DND-41 (cell line): Measurements from ENCODE around the gene FBXO11.

Experiments
- ATAC-seq: fragments of 200-7000 bp; cut with Tn5 transposase; 3 replicates; pipeline ENCODE4 v1.9.1; 2021; ENCODE audit warnings: low read depth; ENCODE audit not compliant: insufficient read depth
- DNase-seq: peaks from one replicate; pipeline ENCODE4 v3.0.0-alpha.2; 2020
- H2AFZ ChIP-seq: 2 replicates; pipeline ENCODE4 v1.6.0; 2012; ENCODE audit warnings: low read depth, low read length
- H3K27ac ChIP-seq: 2 replicates; pipeline ENCODE4 v1.5.1; 2012; ENCODE audit warnings: low read length, inconsistent platforms
- H3K27me3 ChIP-seq: fragments of 200-600 bp; sonication (generic); 2 replicates; pipeline ENCODE4 v1.6.0; 2012; ENCODE audit warnings: low read length, mild to moderate bottlenecking, inconsistent platforms; ENCODE audit not compliant: insufficient read depth, poor library complexity
- H3K36me3 ChIP-seq: 2 replicates; pipeline ENCODE4 v1.5.1; 2012; ENCODE audit warnings: low read length, inconsistent platforms; ENCODE audit not compliant: insufficient read depth
- H3K4me1 ChIP-seq: 2 replicates; pipeline ENCODE4 v1.5.1; 2012; ENCODE audit warnings: mild to moderate bottlenecking, low read length; ENCODE audit not compliant: insufficient read depth
- H3K4me2 ChIP-seq: 2 replicates; pipeline ENCODE4 v1.6.0; 2012; ENCODE audit warnings: mild to moderate bottlenecking, moderate library complexity, low read length, inconsistent platforms; ENCODE audit not compliant: insufficient read depth
- H3K4me3 ChIP-seq, 2 experiments: fragments of 200-600 bp in 1 of 2; shearing (Covaris generic) in 1 of 2; 2 replicates each; pipeline ENCODE4 v1.5.1; 2012 to 2016; ENCODE audit warnings: inconsistent platforms in 2 of 2, low read length in 2 of 2, mild to moderate bottlenecking in 2 of 2, low read depth in 1 of 2, moderate library complexity in 1 of 2
- H3K79me2 ChIP-seq: 2 replicates; pipeline ENCODE4 v1.6.0; 2012; ENCODE audit warnings: low read length, inconsistent platforms; ENCODE audit not compliant: insufficient read depth
- H3K9ac ChIP-seq: 2 replicates; pipeline ENCODE4 v1.6.0; 2012; ENCODE audit warnings: low read depth, mild to moderate bottlenecking, inconsistent platforms, low read length, moderate library complexity
- H3K9me3 ChIP-seq: 2 replicates; pipeline ENCODE4 v1.5.1; 2012; ENCODE audit warnings: low read length, moderate library complexity, mild to moderate bottlenecking, inconsistent platforms; ENCODE audit not compliant: insufficient read depth, severe bottlenecking
- H4K20me1 ChIP-seq: 2 replicates; pipeline ENCODE4 v1.6.0; 2012; ENCODE audit warnings: low read length; ENCODE audit not compliant: insufficient read depth
- CTCF ChIP-seq: IDR thresholded peaks from 2 replicates; pipeline ENCODE4 v1.5.1; 2012; ENCODE audit warnings: borderline replicate concordance, low read length, moderate library complexity, mild to moderate bottlenecking; ENCODE audit not compliant: poor library complexity, severe bottlenecking; ENCODE audit errors: extremely low read depth
- EZH2 ChIP-seq: IDR thresholded peaks from 3 replicates; pipeline ENCODE4 v1.6.1; 2012; ENCODE audit warnings: borderline replicate concordance, low read depth, mild to moderate bottlenecking, moderate library complexity, low read length, inconsistent platforms; ENCODE audit not compliant: severe bottlenecking

Gene FBXO11

GRCh38 chr2:47799031-47799609 is 107.2 kb downstream of the FBXO11 start:
- Histone ChIP-seq H3K9ac (no peak overlapping the region), H3K4me1 (no peaks in the 10 kb centered on the region), H3K4me2 (no peak overlapping the region), H4K20me1 (peaks cover 82% of the 10 kb centered on the region), H3K27me3 (no peaks in the 10 kb centered on the region), H3K79me2 (peaks cover 95% of the 10 kb centered on the region), H3K27ac (no peak overlapping the region), H3K4me3 (no peak overlapping the region), H3K36me3 (peaks cover 97% of the 10 kb centered on the region), H2AFZ (no peak overlapping the region), H3K9me3 (no peaks in the 10 kb centered on the region)
- TF ChIP-seq CTCF (no peak), EZH2 (no peak)
- ATAC-seq (no peak), DNase-seq (no peak)

GRCh38 chr2:47798631-47799030 is 107.7 kb downstream of the FBXO11 start:
- no peaks in the 10 kb centered on the region for H3K27me3 ChIP-seq
- H3K4me3 ChIP-seq, result no peak overlapping the region
- no peaks in the 10 kb centered on the region for H3K9me3 ChIP-seq
- H3K79me2 ChIP-seq, result peaks cover 98% of the 10 kb centered on the region
- ATAC-seq, result no peak
- H3K27ac ChIP-seq, result no peak overlapping the region
- H4K20me1 ChIP-seq, result peaks cover 82% of the 10 kb centered on the region
- no peak for DNase-seq
- peaks cover 94% of the 10 kb centered on the region for H3K36me3 ChIP-seq
- H3K9ac ChIP-seq, result no peak overlapping the region
- H3K4me2 ChIP-seq, result no peak overlapping the region
- no peak overlapping the region for H2AFZ ChIP-seq
- H3K4me1 ChIP-seq, result no peaks in the 10 kb centered on the region
- TF ChIP-seq EZH2 (no peak), CTCF (no peak)

- TF ChIP-seq EZH2 (no peak), CTCF (no peak)
- H3K4me3 ChIP-seq, result no peak overlapping the region
- H3K36me3 ChIP-seq, result peaks cover 87% of the 10 kb centered on the region
- H3K27ac ChIP-seq, result no peak overlapping the region
- no peak for DNase-seq
- no peak overlapping the region for H3K4me2 ChIP-seq
- H3K9me3 ChIP-seq, result no peaks in the 10 kb centered on the region
- no peak overlapping the region for H2AFZ ChIP-seq
- ATAC-seq, result no peak
- no peaks in the 10 kb centered on the region for H3K4me1 ChIP-seq
- H3K27me3 ChIP-seq, result no peaks in the 10 kb centered on the region
- peaks cover 82% of the 10 kb centered on the region for H4K20me1 ChIP-seq
- no peak overlapping the region for H3K9ac ChIP-seq
- H3K79me2 ChIP-seq, result peaks cover 98% of the 10 kb centered on the region
Measured at GRCh38 chr2:47796090-47796697, 110.1 kb downstream of the FBXO11 start.
